ENCODE measurements around the gene PPP2R2C. TPM values are rescaled to one million over a fixed set of nuclear protein-coding genes. Genes with fewer than 3 reads are reported as not detected.

The PPP2R2C gene
- total and polyA plus RNA-seq, 9 of the 15 experiments (the other 6 are each of a cell fraction or from before 2014, with no cell fraction given): 0.04 to 0.06 TPM; not detected in 7

DNA sequence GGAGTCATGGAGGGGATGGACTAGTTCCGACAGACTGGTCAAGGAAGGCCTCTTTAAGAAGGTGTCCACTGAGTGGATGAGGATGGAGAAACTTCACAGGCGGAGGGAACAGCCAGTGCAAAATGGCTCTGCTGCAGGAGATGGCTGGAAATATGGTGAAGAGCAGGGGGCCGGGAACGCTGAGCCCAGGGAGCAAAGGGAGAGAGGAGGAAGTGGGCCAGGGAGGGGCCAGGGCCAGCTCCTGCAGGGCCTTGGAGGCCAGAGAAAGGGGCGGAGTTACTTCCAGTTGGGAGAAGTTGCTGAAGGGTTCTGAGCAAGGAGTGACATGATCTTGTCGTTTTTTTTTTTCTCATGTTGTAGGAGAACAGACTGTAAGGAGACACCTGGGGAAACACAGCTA is 108.3 kb downstream of the PPP2R2C start:
- BruUV-seq (replicated peaks): no TSS peak
- no peak for FAIRE-seq
- TF ChIP-seq KAT8 (IDR thresholded peaks at IDR 0.05; ENCODE audit: low read depth) (no peak), JUND (IDR thresholded peaks at IDR 0.05; ENCODE audit: borderline replicate concordance, low read depth, low read length) (no peak), JUND (tag; IDR thresholded peaks at IDR 0.05; ENCODE audit: borderline replicate concordance, low read depth, low read length) (no peak), TCF3 (CRISPR knock-in tag; IDR thresholded peaks at IDR 0.05) (no peak), ZNF695 (CRISPR knock-in tag; IDR thresholded peaks at IDR 0.05) (no peak), HOXB6 (CRISPR knock-in tag; IDR thresholded peaks at IDR 0.05; ENCODE audit: borderline replicate concordance) (no peak), ADNP (tag; IDR thresholded peaks at IDR 0.05) (no peak), IFI16 (CRISPR knock-in tag; IDR thresholded peaks at IDR 0.05) (no peak), MYNN (IDR thresholded peaks at IDR 0.05) (no peak), MYNN (CRISPR knock-in tag; IDR thresholded peaks at IDR 0.05) (no peak)
- TF ChIP-seq, protein P1, sequence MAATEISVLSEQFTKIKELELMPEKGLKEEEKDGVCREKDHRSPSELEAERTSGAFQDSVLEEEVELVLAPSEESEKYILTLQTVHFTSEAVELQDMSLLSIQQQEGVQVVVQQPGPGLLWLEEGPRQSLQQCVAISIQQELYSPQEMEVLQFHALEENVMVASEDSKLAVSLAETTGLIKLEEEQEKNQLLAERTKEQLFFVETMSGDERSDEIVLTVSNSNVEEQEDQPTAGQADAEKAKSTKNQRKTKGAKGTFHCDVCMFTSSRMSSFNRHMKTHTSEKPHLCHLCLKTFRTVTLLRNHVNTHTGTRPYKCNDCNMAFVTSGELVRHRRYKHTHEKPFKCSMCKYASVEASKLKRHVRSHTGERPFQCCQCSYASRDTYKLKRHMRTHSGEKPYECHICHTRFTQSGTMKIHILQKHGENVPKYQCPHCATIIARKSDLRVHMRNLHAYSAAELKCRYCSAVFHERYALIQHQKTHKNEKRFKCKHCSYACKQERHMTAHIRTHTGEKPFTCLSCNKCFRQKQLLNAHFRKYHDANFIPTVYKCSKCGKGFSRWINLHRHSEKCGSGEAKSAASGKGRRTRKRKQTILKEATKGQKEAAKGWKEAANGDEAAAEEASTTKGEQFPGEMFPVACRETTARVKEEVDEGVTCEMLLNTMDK (IDR thresholded peaks at IDR 0.05; ENCODE audit: borderline replicate concordance, insufficient read depth, low read depth, low read length, poor library complexity, severe bottlenecking): no peak
- TF ChIP-seq, protein P2, sequence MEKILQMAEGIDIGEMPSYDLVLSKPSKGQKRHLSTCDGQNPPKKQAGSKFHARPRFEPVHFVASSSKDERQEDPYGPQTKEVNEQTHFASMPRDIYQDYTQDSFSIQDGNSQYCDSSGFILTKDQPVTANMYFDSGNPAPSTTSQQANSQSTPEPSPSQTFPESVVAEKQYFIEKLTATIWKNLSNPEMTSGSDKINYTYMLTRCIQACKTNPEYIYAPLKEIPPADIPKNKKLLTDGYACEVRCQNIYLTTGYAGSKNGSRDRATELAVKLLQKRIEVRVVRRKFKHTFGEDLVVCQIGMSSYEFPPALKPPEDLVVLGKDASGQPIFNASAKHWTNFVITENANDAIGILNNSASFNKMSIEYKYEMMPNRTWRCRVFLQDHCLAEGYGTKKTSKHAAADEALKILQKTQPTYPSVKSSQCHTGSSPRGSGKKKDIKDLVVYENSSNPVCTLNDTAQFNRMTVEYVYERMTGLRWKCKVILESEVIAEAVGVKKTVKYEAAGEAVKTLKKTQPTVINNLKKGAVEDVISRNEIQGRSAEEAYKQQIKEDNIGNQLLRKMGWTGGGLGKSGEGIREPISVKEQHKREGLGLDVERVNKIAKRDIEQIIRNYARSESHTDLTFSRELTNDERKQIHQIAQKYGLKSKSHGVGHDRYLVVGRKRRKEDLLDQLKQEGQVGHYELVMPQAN (IDR thresholded peaks at IDR 0.05; ENCODE audit: borderline replicate concordance): no peak
- TF ChIP-seq, protein P3, sequence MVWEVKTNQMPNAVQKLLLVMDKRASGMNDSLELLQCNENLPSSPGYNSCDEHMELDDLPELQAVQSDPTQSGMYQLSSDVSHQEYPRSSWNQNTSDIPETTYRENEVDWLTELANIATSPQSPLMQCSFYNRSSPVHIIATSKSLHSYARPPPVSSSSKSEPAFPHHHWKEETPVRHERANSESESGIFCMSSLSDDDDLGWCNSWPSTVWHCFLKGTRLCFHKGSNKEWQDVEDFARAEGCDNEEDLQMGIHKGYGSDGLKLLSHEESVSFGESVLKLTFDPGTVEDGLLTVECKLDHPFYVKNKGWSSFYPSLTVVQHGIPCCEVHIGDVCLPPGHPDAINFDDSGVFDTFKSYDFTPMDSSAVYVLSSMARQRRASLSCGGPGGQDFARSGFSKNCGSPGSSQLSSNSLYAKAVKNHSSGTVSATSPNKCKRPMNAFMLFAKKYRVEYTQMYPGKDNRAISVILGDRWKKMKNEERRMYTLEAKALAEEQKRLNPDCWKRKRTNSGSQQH (CRISPR knock-in tag; IDR thresholded peaks at IDR 0.05): no peak
- TF ChIP-seq, protein P4, sequence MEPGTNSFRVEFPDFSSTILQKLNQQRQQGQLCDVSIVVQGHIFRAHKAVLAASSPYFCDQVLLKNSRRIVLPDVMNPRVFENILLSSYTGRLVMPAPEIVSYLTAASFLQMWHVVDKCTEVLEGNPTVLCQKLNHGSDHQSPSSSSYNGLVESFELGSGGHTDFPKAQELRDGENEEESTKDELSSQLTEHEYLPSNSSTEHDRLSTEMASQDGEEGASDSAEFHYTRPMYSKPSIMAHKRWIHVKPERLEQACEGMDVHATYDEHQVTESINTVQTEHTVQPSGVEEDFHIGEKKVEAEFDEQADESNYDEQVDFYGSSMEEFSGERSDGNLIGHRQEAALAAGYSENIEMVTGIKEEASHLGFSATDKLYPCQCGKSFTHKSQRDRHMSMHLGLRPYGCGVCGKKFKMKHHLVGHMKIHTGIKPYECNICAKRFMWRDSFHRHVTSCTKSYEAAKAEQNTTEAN (CRISPR knock-in tag; IDR thresholded peaks at IDR 0.05): no peak

More for the DNA sequence above, 108.3 kb downstream of the PPP2R2C start:
- ChIA-PET CTCF (ENCODE audit: low intra/inter-chr PET ratio) (no interaction called here), POLR2A (interaction anchor here (0.6 kb wide), 1 partner anchor 323 kb away, joined by 3 read pairs; no protein-coding TSS in a partner anchor)
- Histone ChIP-seq H3K36me3 (ENCODE audit: control insufficient read depth, insufficient read depth, low read length) (no peaks in the 10 kb centered on the region), H2AFZ (ENCODE audit: low read depth, low read length) (no peak overlapping the region), H3K79me2 (ENCODE audit: control insufficient read depth, insufficient read depth, low read length) (no peaks in the 10 kb centered on the region), H3K9me1 (ENCODE audit: control insufficient read depth, insufficient read depth, low read length) (peaks cover 2% of the 10 kb centered on the region), H4K20me1 (replicated peaks; ENCODE audit: control insufficient read depth, insufficient read depth, low read length) (no peaks in the 10 kb centered on the region; the same call in 1 of the 2 replicates), H3K9ac (ENCODE audit: insufficient read depth in 1 of 2, low read depth in 2 of 2, low read length in 2 of 2) (no peak overlapping the region), H3K27me3 (ENCODE audit: control insufficient read depth in 2 of 2, insufficient read depth in 2 of 2, low read length in 2 of 2) (peaks cover 10 to 44% of the 10 kb centered on the region in 2 experiments; a peak in 4 of 5 replicates), H3K4me1 (replicated peaks in 1 of 2; ENCODE audit: control insufficient read depth in 2 of 2, insufficient read depth in 2 of 2, low read length in 2 of 2) (no peaks in the 10 kb centered on the region), H3K4me3 (no peak overlapping the region), H3K27ac (ENCODE audit: extremely low read depth, low read depth, low read length) (no peak overlapping the region), H3K4me2 (ENCODE audit: insufficient read depth, low read length) (no peak overlapping the region), H3K9me3 (replicated peaks; ENCODE audit: control insufficient read depth, insufficient read depth, low read depth, low read length) (no peaks in the 10 kb centered on the region)
- in situ Hi-C loops (cut with MboI) (no loop called here), intact Hi-C loops (cut with micrococcal nuclease) (no loop called here)
- WGBS (ENCODE audit: insufficient coverage, low coverage, missing lambda C conversion rate): 0% methylated on average over 5 of the region's 6 CpGs
- DNase-seq (ENCODE audit: extremely low read depth in 1 of 4, low spot score in 3 of 4) (no peak), ATAC-seq (no peak)
